ENCODE measurements around the gene FRMD4A. TPM values are rescaled to one million over a fixed set of nuclear protein-coding genes. Genes with fewer than 3 reads are reported as not detected.

FRMD4A gene
- total RNA-seq, 1 experiment from 2014 or later: 19.6 TPM

DNA sequence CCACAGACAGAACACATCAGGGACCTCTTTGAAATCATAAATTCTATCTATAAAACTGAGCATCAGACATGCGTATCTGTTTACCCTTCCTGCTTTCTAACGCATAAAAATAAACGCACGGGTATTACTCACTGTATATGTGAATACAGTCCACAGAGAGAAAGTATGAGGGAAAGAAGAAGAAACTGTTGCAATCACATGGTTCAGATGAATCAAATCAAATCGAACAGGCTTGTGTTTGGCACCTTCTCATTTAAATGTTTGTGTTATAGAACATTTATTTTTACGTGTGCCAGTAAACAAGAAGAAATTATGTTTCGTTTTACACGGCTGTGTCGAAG, 322.0 kb downstream of the FRMD4A start:
- H2BK20ac ChIP-seq (ENCODE audit: low read depth, low read length, poor library complexity, severe bottlenecking): no peak overlapping the region
- no peaks in the 10 kb centered on the region for H3K27me3 ChIP-seq (ENCODE audit: insufficient read depth, low read length)
- no peaks in the 10 kb centered on the region for H3K79me1 ChIP-seq (ENCODE audit: insufficient read depth, low read depth, low read length, poor library complexity, severe bottlenecking)
- no peak overlapping the region for H2BK120ac ChIP-seq (ENCODE audit: low read depth, low read length, poor library complexity, severe bottlenecking)
- H4K91ac ChIP-seq (ENCODE audit: insufficient read length, low read depth, low read length): no peak overlapping the region
- Mint-ChIP-seq H3K36me3 (ENCODE audit: insufficient read depth in 1 of 3, low read depth in 3 of 3) (no peaks in the 10 kb centered on the region), H3K27ac (no peak overlapping the region), H3K9me3 (no peaks in the 10 kb centered on the region; a peak in 1 of 5 replicates), H3K4me1 (peaks cover 41 to 49% of the 10 kb centered on the region in 2 experiments), H3K27me3 (ENCODE audit: low read depth) (peaks cover 3% of the 10 kb centered on the region), H3K4me3 (no peak overlapping the region)
- no peak overlapping the region for H3K9ac ChIP-seq (ENCODE audit: extremely low read depth, insufficient read length, low read length)
- H2BK15ac ChIP-seq (ENCODE audit: low read depth, low read length): no peak overlapping the region
- TF ChIP-seq, protein P1, sequence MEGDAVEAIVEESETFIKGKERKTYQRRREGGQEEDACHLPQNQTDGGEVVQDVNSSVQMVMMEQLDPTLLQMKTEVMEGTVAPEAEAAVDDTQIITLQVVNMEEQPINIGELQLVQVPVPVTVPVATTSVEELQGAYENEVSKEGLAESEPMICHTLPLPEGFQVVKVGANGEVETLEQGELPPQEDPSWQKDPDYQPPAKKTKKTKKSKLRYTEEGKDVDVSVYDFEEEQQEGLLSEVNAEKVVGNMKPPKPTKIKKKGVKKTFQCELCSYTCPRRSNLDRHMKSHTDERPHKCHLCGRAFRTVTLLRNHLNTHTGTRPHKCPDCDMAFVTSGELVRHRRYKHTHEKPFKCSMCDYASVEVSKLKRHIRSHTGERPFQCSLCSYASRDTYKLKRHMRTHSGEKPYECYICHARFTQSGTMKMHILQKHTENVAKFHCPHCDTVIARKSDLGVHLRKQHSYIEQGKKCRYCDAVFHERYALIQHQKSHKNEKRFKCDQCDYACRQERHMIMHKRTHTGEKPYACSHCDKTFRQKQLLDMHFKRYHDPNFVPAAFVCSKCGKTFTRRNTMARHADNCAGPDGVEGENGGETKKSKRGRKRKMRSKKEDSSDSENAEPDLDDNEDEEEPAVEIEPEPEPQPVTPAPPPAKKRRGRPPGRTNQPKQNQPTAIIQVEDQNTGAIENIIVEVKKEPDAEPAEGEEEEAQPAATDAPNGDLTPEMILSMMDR (conservative IDR thresholded peaks at IDR 0.05): no peak
- no peak overlapping the region for H3K4ac ChIP-seq (ENCODE audit: low read depth, low read length)
- peaks cover 4% of the 10 kb centered on the region for H3K23me2 ChIP-seq (ENCODE audit: insufficient read length, low read depth, low read length, poor library complexity, severe bottlenecking)
- H4K5ac ChIP-seq (ENCODE audit: insufficient read length, low read depth, low read length): no peak overlapping the region
- no peak overlapping the region for H2AK5ac ChIP-seq (ENCODE audit: insufficient read length, low read length)
- no peak overlapping the region for H4K8ac ChIP-seq (replicated peaks; ENCODE audit: insufficient read length, low read depth, low read length)
- no CpG with 5 or more reads among the region's 9 CpGs for WGBS (ENCODE audit: extremely low coverage, insufficient read length, low lambda C conversion rate)
- H3K4me2 ChIP-seq (ENCODE audit: insufficient read depth, insufficient read length, low read length): no peak overlapping the region
- H3K79me2 ChIP-seq (ENCODE audit: insufficient read depth, low read length): no peaks in the 10 kb centered on the region
- no peak overlapping the region for H2AFZ ChIP-seq (ENCODE audit: low read length)
- no peaks in the 10 kb centered on the region for H4K20me1 ChIP-seq (ENCODE audit: control insufficient read depth, insufficient read depth, insufficient read length)
- H3T11ph ChIP-seq (ENCODE audit: low read length): no peak overlapping the region
- H3K27ac ChIP-seq (ENCODE audit: insufficient read length, low read depth, low read length): no peak overlapping the region
- no peak overlapping the region for H2BK5ac ChIP-seq (ENCODE audit: insufficient read length, low read length)
- H3K9me3 ChIP-seq (ENCODE audit: control insufficient read depth, low read depth, low read length): no peaks in the 10 kb centered on the region
- no peak overlapping the region for H2BK12ac ChIP-seq (ENCODE audit: insufficient read length, low read depth, low read length)
- peaks cover 11% of the 10 kb centered on the region for H3K4me1 ChIP-seq (ENCODE audit: insufficient read depth, low read length)
- H3K56ac ChIP-seq (ENCODE audit: insufficient read length, low read depth, low read length): no peak overlapping the region
- no peak overlapping the region for H3K23ac ChIP-seq (ENCODE audit: insufficient read length, low read depth, low read length)
- H3K14ac ChIP-seq (ENCODE audit: insufficient read depth, low read length): no peak overlapping the region
- no peak overlapping the region for H3K18ac ChIP-seq (ENCODE audit: insufficient read length, low read depth, low read length)
- no peak for DNase-seq

Measured in H9 (cell line).